ENCODE data around the gene EDRF1. TPM values are rescaled to one million over a fixed set of nuclear protein-coding genes. Genes with fewer than 3 reads are reported as not detected.

EDRF1 gene
- total and polyA plus RNA-seq, 10 of the 15 experiments (the other 5 are each of a cell fraction or from before 2014, with no cell fraction given), result 16.8 to 99.7 (median 42.9) TPM

GRCh38 chr10:125783408-125783807 is 63.9 kb downstream of the EDRF1 start (continued):
- no peak for TF ChIP-seq REST (IDR thresholded peaks at IDR 0.05; ENCODE audit: low read depth, low read length)

GRCh38 chr10:125783957-125784356 is 64.4 kb downstream of the EDRF1 start:
- peak overlapping the region; percentile 59 for H3K4me2 ChIP-seq (ENCODE audit: control insufficient read depth, insufficient read depth)
- intact Hi-C loops (cut with micrococcal nuclease; ENCODE audit: unreplicated experiment) (loop anchor here (5.0 kb wide), 1 partner anchor 38 kb away; the partner anchor contains the start of genes BCCIP and UROS), in situ Hi-C loops (cut with MboI) (no loop called here)
- H3K27me3 ChIP-seq (replicated peaks in 1 of 2; ENCODE audit: control insufficient read depth in 2 of 2, insufficient read depth in 2 of 2, low read length in 1 of 2), result no peaks in the 10 kb centered on the region
- FAIRE-seq, result peak; percentile 94
- H3K36me3 ChIP-seq (ENCODE audit: control insufficient read depth in 2 of 2, insufficient read depth in 2 of 2, low read length in 1 of 2), result peaks cover 0 to 1% of the 10 kb centered on the region in 2 experiments; a peak in 3 of 4 replicates
- peak overlapping the region; percentile 61 for H2AFZ ChIP-seq (ENCODE audit: control insufficient read depth, low read depth, low read length)
- H3K9ac ChIP-seq (ENCODE audit: control insufficient read depth, insufficient read depth, low read length), result no peak overlapping the region
- H3K4me3 ChIP-seq, result no peak overlapping the region
- no peaks in the 10 kb centered on the region for H4K20me1 ChIP-seq (ENCODE audit: control insufficient read depth, insufficient read depth)
- H3K4me1 ChIP-seq (ENCODE audit: control insufficient read depth, insufficient read depth, low read length), result peaks cover 10% of the 10 kb centered on the region
- no TSS peak for BruUV-seq (replicated peaks)
- no peaks in the 10 kb centered on the region for H3K9me3 ChIP-seq (replicated peaks; ENCODE audit: control insufficient read depth, insufficient read depth, low read length)
- ChIA-PET RAD21 (ENCODE audit: unreplicated experiment) (interaction anchor here (3.0 kb wide), 1 partner anchor 37 kb away, joined by 10 read pairs; no protein-coding TSS in a partner anchor), CTCF (interaction anchor here (0.6 to 1.8 kb wide), 5 partner anchors 12 to 151 kb away, joined by 3 to 5 read pairs (median 4); no protein-coding TSS in a partner anchor), POLR2A (interaction anchor here (0.6 kb wide), 1 partner anchor 17 kb away, joined by 3 read pairs; no protein-coding TSS in a partner anchor), SMC1A (ENCODE audit: uncharacterized antibody, unreplicated experiment) (interaction anchor here (0.6 to 3.2 kb wide), 4 partner anchors 37 to 186 kb away, joined by 3 to 15 read pairs (median 3); partner anchors contain the start of genes BCCIP and UROS)
- H3K79me2 ChIP-seq (ENCODE audit: control insufficient read depth, insufficient read depth, low read length), result no peaks in the 10 kb centered on the region
- WGBS (ENCODE audit: insufficient coverage, insufficient replicate concordance, low lambda C conversion rate, missing lambda C conversion rate), result 23% methylated on average over 6 of the region's 6 CpGs
- ATAC-seq, result peak; percentile 94
- peak overlapping the region; percentile 55 for H3K27ac ChIP-seq (ENCODE audit: control insufficient read depth, insufficient read depth)
- peak; percentile 60 for DNase-seq (ENCODE audit: low read depth, low spot score)
- TF ChIP-seq YBX1 (IDR thresholded peaks at IDR 0.05) (no peak), ZNF384 (IDR thresholded peaks at IDR 0.05; ENCODE audit: borderline replicate concordance, low read depth, low read length) (no peak), PKNOX1 (IDR thresholded peaks at IDR 0.05) (peak; percentile 73; the same call in 1 of the 2 replicates), RBBP5 (conservative IDR thresholded peaks at IDR 0.05) (no peak), SREBF2 (IDR thresholded peaks at IDR 0.05; ENCODE audit: low read length) (no peak), ZNF687 (IDR thresholded peaks at IDR 0.05) (peak; percentile 32; the same call in 1 of the 2 replicates), CTCF (IDR thresholded peaks at IDR 0.05 in 2 of 3, conservative IDR thresholded peaks at IDR 0.05 in 1 of 3; ENCODE audit: control insufficient read depth in 2 of 3, extremely low read depth in 1 of 3, insufficient read depth in 1 of 3, low read depth in 3 of 3, low read length in 3 of 3) (peak in 2 of 3 experiments; percentile 18 to 46; a peak in 1 of 6 replicates), STAT1 (conservative IDR thresholded peaks at IDR 0.05) (no peak), POLR2AphosphoS2 (IDR thresholded peaks at IDR 0.05; ENCODE audit: low read depth, low read length) (no peak)

Data from GM12878 (cell line).